ENCODE results near the gene GPRC5C.

GPRC5C gene

GRCh38 chr17:74431568-74432423 lies at the start of gene GPRC5C:
GPRC5C (plus strand) TSS chr17:74432088; CDS start chr17:74439777, 7,689 bp downstream.
- H3K36me3 ChIP-seq (ENCODE audit: control insufficient read depth, insufficient read depth, low read length) = no peaks in the 10 kb centered on the region
- no peaks in the 10 kb centered on the region for H3K9me3 ChIP-seq (ENCODE audit: control insufficient read depth, low read length)
- peak within 1 kb of the TSS; percentile 97 for H3K9ac ChIP-seq (ENCODE audit: low read length)
- peaks cover 10% of the 10 kb centered on the region for H3K27me3 ChIP-seq (ENCODE audit: control insufficient read depth, insufficient read depth, low read length)
- H3K4me3 ChIP-seq (ENCODE audit: low read length) = peak within 1 kb of the TSS; percentile 85
- H3K4me1 ChIP-seq (ENCODE audit: control insufficient read depth, insufficient read depth, low read length) = peaks cover 71% of the 10 kb centered on the region

- no peaks in the 10 kb centered on the region for H3K27me3 ChIP-seq (ENCODE audit: control insufficient read depth, insufficient read depth, low read length)
- H3K4me3 ChIP-seq (ENCODE audit: low read length) = no peak overlapping the region
- H3K9ac ChIP-seq (ENCODE audit: low read length) = no peak overlapping the region
- no peaks in the 10 kb centered on the region for H3K36me3 ChIP-seq (ENCODE audit: control insufficient read depth, insufficient read depth, low read length)
- no peaks in the 10 kb centered on the region for H3K9me3 ChIP-seq (ENCODE audit: control insufficient read depth, low read length)
- H3K4me1 ChIP-seq (ENCODE audit: control insufficient read depth, insufficient read depth, low read length) = peaks cover 37% of the 10 kb centered on the region
Observed at GRCh38 chr17:74383141-74383540, 48.7 kb upstream of the GPRC5C start.

GRCh38 chr17:74385201-74385600 lies 46.7 kb upstream of the GPRC5C start:
- no peaks in the 10 kb centered on the region for H3K9me3 ChIP-seq (ENCODE audit: control insufficient read depth, low read length)
- no peaks in the 10 kb centered on the region for H3K36me3 ChIP-seq (ENCODE audit: control insufficient read depth, insufficient read depth, low read length)
- no peaks in the 10 kb centered on the region for H3K27me3 ChIP-seq (ENCODE audit: control insufficient read depth, insufficient read depth, low read length)
- H3K4me1 ChIP-seq (ENCODE audit: control insufficient read depth, insufficient read depth, low read length) = peaks cover 37% of the 10 kb centered on the region
- no peak overlapping the region for H3K4me3 ChIP-seq (ENCODE audit: low read length)
- H3K9ac ChIP-seq (ENCODE audit: low read length) = no peak overlapping the region

GRCh38 chr17:74386386-74386785 lies 45.5 kb upstream of the GPRC5C start:
- Histone ChIP-seq H3K4me1 (ENCODE audit: control insufficient read depth, insufficient read depth, low read length) (peaks cover 25% of the 10 kb centered on the region), H3K27me3 (ENCODE audit: control insufficient read depth, insufficient read depth, low read length) (no peaks in the 10 kb centered on the region), H3K9ac (ENCODE audit: low read length) (no peak overlapping the region), H3K4me3 (ENCODE audit: low read length) (no peak overlapping the region), H3K9me3 (ENCODE audit: control insufficient read depth, low read length) (no peaks in the 10 kb centered on the region), H3K36me3 (ENCODE audit: control insufficient read depth, insufficient read depth, low read length) (no peaks in the 10 kb centered on the region)

- peaks cover 22% of the 10 kb centered on the region for H3K4me1 ChIP-seq (ENCODE audit: control insufficient read depth, insufficient read depth, low read length)
- no peak overlapping the region for H3K9ac ChIP-seq (ENCODE audit: low read length)
- no peaks in the 10 kb centered on the region for H3K36me3 ChIP-seq (ENCODE audit: control insufficient read depth, insufficient read depth, low read length)
- H3K9me3 ChIP-seq (ENCODE audit: control insufficient read depth, low read length) = no peaks in the 10 kb centered on the region
- no peaks in the 10 kb centered on the region for H3K27me3 ChIP-seq (ENCODE audit: control insufficient read depth, insufficient read depth, low read length)
- no peak overlapping the region for H3K4me3 ChIP-seq (ENCODE audit: low read length)
Observed at GRCh38 chr17:74387365-74388218, 44.3 kb upstream of the GPRC5C start.

GRCh38 chr17:74389084-74389753 lies 42.7 kb upstream of the GPRC5C start:
- H3K9ac ChIP-seq (ENCODE audit: low read length) = no peak overlapping the region
- peaks cover 22% of the 10 kb centered on the region for H3K4me1 ChIP-seq (ENCODE audit: control insufficient read depth, insufficient read depth, low read length)
- H3K36me3 ChIP-seq (ENCODE audit: control insufficient read depth, insufficient read depth, low read length) = no peaks in the 10 kb centered on the region
- H3K27me3 ChIP-seq (ENCODE audit: control insufficient read depth, insufficient read depth, low read length) = no peaks in the 10 kb centered on the region
- H3K9me3 ChIP-seq (ENCODE audit: control insufficient read depth, low read length) = no peaks in the 10 kb centered on the region
- H3K4me3 ChIP-seq (ENCODE audit: low read length) = no peak overlapping the region

- no peak overlapping the region for H3K4me3 ChIP-seq (ENCODE audit: low read length)
- H3K4me1 ChIP-seq (ENCODE audit: control insufficient read depth, insufficient read depth, low read length) = peaks cover 29% of the 10 kb centered on the region
- H3K9me3 ChIP-seq (ENCODE audit: control insufficient read depth, low read length) = no peaks in the 10 kb centered on the region
- H3K9ac ChIP-seq (ENCODE audit: low read length) = no peak overlapping the region
- no peaks in the 10 kb centered on the region for H3K36me3 ChIP-seq (ENCODE audit: control insufficient read depth, insufficient read depth, low read length)
- H3K27me3 ChIP-seq (ENCODE audit: control insufficient read depth, insufficient read depth, low read length) = no peaks in the 10 kb centered on the region
Observed at GRCh38 chr17:74389937-74390679, 41.8 kb upstream of the GPRC5C start.

GRCh38 chr17:74390680-74391653 lies 40.9 kb upstream of the GPRC5C start:
- Histone ChIP-seq H3K9ac (ENCODE audit: low read length) (no peak overlapping the region), H3K9me3 (ENCODE audit: control insufficient read depth, low read length) (no peaks in the 10 kb centered on the region), H3K4me3 (ENCODE audit: low read length) (no peak overlapping the region), H3K27me3 (ENCODE audit: control insufficient read depth, insufficient read depth, low read length) (no peaks in the 10 kb centered on the region), H3K36me3 (ENCODE audit: control insufficient read depth, insufficient read depth, low read length) (no peaks in the 10 kb centered on the region), H3K4me1 (ENCODE audit: control insufficient read depth, insufficient read depth, low read length) (peaks cover 36% of the 10 kb centered on the region)

GRCh38 chr17:74391771-74392170 lies 40.1 kb upstream of the GPRC5C start:
- no peak overlapping the region for H3K9ac ChIP-seq (ENCODE audit: low read length)
- peaks cover 36% of the 10 kb centered on the region for H3K4me1 ChIP-seq (ENCODE audit: control insufficient read depth, insufficient read depth, low read length)
- no peaks in the 10 kb centered on the region for H3K27me3 ChIP-seq (ENCODE audit: control insufficient read depth, insufficient read depth, low read length)
- no peak overlapping the region for H3K4me3 ChIP-seq (ENCODE audit: low read length)
- H3K36me3 ChIP-seq (ENCODE audit: control insufficient read depth, insufficient read depth, low read length) = no peaks in the 10 kb centered on the region
- no peaks in the 10 kb centered on the region for H3K9me3 ChIP-seq (ENCODE audit: control insufficient read depth, low read length)

GRCh38 chr17:74392848-74393247 lies 39.0 kb upstream of the GPRC5C start:
- H3K4me1 ChIP-seq (ENCODE audit: control insufficient read depth, insufficient read depth, low read length) = peaks cover 28% of the 10 kb centered on the region
- no peaks in the 10 kb centered on the region for H3K27me3 ChIP-seq (ENCODE audit: control insufficient read depth, insufficient read depth, low read length)
- H3K4me3 ChIP-seq (ENCODE audit: low read length) = no peak overlapping the region
- H3K36me3 ChIP-seq (ENCODE audit: control insufficient read depth, insufficient read depth, low read length) = no peaks in the 10 kb centered on the region
- no peak overlapping the region for H3K9ac ChIP-seq (ENCODE audit: low read length)
- H3K9me3 ChIP-seq (ENCODE audit: control insufficient read depth, low read length) = no peaks in the 10 kb centered on the region
